Adrenal gland (tissue), 12 donors: ENCODE measurements around the gene OR5K4. TPM values are rescaled to one million over a fixed set of nuclear protein-coding genes. Genes with fewer than 3 reads are reported as not detected.

ENCODE experiments used
- DNase-seq, 7 donors: peaks; one replicate each; pipeline ENCODE4 v3.0.0-alpha.2; 2019 to 2020
- H3K27ac ChIP-seq, 5 donors: fragments of 200-600 bp; sonication (generic) in 4 of 5; 1 replicate in 3 of 5; 2 replicates in 2 of 5; pipeline versions ENCODE4 v1.5.1 to v1.8.0; 2016 to 2020; ENCODE audit warnings: mild to moderate bottlenecking in 1 of 5
- H3K27me3 ChIP-seq: fragments of 200-600 bp; 2 replicates; pipeline ENCODE4 v1.8.0; 2021
- H3K36me3 ChIP-seq, 2 donors: fragments of 200-600 bp; replicated peaks in 1 of 2; 1 replicate in 1 of 2; 2 replicates in 1 of 2; pipeline versions ENCODE4 v1.5.1 to v1.8.0; 2018 to 2022
- H3K4me1 ChIP-seq, 2 donors: fragments of 200-600 bp; replicated peaks in 1 of 2; 1 replicate in 1 of 2; 2 replicates in 1 of 2; pipeline versions ENCODE4 v1.5.1 to v1.8.0; 2018 to 2021
- H3K4me3 ChIP-seq, 4 donors: fragments of 200-600 bp; sonication (generic) in 3 of 4; one replicate each; pipeline ENCODE4 v1.5.1; 2016 to 2018
- H3K9me3 ChIP-seq, 3 donors: fragments of 200-600 bp; sonication (generic) in 1 of 3; replicated peaks in 1 of 3; 1 replicate in 2 of 3; 2 replicates in 1 of 3; pipeline versions ENCODE4 v1.5.1 to v1.8.0; 2016 to 2021
- POLR2A ChIP-seq, 2 donors: fragments of 450-650 bp; IDR thresholded peaks; one replicate each; pipeline ENCODE4 v1.6.1; 2017; ENCODE audit warnings: antibody characterized with exemption in 2 of 2, mild to moderate bottlenecking in 2 of 2, moderate library complexity in 1 of 2
- WGBS, 4 donors: extraction: QIAGEN DNeasy Blood & Tissue Kit in 2 of 4; methylation state at CpG; one replicate each; pipeline versions ENCODE4 v1.1.5 to v1.1.7; 2013 to 2017; 5-methylcytosine and 5-hydroxymethylcytosine counted together
- intact Hi-C, 2 donors: fragments of 100-400 bp; cut with DNase I; formaldehyde crosslinking; loops; one replicate each; pipeline versions ENCODE4 v1.14.1 to v1.15.0; 2022 to 2023
- polyA plus RNA-seq, 3 donors: library from polyadenylated mRNA; stranded (reverse); fragments of 200-250 nt in 2 of 3; fragments of 350-450 nt in 1 of 3; fragmentation: Illumina TruSeq in 1 of 3; extraction: RNeasy Lipid Tissue Mini Kit (QIAGEN cat#74804) in 1 of 3; gene quantifications; one replicate each; pipeline ENCODE4 v1.2.3, GENCODE V29; 2013 to 2014
- total RNA-seq, 9 donors: library from RNA; depleted of rRNA in 4 of 9; stranded (reverse); fragments of >200 nt in 4 of 9; fragments of 120-200 nt in 1 of 9; fragmentation: NEBNext Ultra II Directional in 1 of 9; extraction: Animal tissue kit (Norgen Biotek cat#: 25700) in 1 of 9; gene quantifications; one replicate each; pipeline versions ENCODE4 v1.1.0 to v1.2.4, GENCODE V29; 2013 to 2023
- TF ChIP-seq, protein P1 (sequence below), 6 experiments: fragments of 450-650 bp in 4 of 6; fragments of 200-600 bp in 2 of 6; sonication (generic) in 1 of 6; IDR thresholded peaks; 1 replicate in 5 of 6; 2 replicates in 1 of 6; pipeline versions ENCODE4 v1.5.1 to v1.8.0; 2016 to 2021; ENCODE audit warnings: antibody characterized with exemption in 6 of 6, mild to moderate bottlenecking in 2 of 6, moderate library complexity in 1 of 6
- donor health status: healthy with polysubstance abuse.
- donor health status: Bipolar disorder and iron deficiency.
- donor health status: DM: yes; HTN: yes; CAD: no.
- donor health status: DM: no; HTN: no; CAD: no.
- donor health status: DM: no; HTN: no; CAD: no.
- donor health status: DM: yes; HTN: yes; CAD: no.

OR5K4 gene
- total and polyA plus RNA-seq, 12 donors, result not detected

DNA sequence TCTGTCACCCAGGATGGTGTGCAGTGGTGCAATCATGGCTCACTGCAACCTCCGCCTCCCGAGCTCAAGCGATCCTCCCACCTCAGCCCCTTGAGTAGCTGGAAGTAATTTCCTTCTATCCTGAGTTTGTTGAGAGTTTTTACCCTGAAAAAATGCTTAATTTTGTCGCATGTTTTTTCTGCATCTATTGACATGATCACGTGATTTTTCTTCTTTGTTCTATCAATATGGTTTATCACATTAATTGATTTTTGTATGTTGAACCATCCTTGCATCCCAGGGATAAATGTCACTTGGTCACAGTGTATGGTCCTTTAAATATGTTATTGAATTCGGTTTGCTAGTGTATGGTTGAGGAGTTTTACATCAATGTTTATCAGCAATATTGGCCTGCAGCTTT, 11.9 kb upstream of the OR5K4 start:
- 76 to 82% (median 78%) methylated on average over 6 of the region's 6 CpGs for WGBS, 4 donors
- no peaks in the 10 kb centered on the region for H3K27me3 ChIP-seq
- DNase-seq, result no peak
- no peaks in the 10 kb centered on the region for H3K4me1 ChIP-seq
- TF ChIP-seq POLR2A (IDR thresholded peaks at IDR 0.05), result no peak
- TF ChIP-seq, protein P1, sequence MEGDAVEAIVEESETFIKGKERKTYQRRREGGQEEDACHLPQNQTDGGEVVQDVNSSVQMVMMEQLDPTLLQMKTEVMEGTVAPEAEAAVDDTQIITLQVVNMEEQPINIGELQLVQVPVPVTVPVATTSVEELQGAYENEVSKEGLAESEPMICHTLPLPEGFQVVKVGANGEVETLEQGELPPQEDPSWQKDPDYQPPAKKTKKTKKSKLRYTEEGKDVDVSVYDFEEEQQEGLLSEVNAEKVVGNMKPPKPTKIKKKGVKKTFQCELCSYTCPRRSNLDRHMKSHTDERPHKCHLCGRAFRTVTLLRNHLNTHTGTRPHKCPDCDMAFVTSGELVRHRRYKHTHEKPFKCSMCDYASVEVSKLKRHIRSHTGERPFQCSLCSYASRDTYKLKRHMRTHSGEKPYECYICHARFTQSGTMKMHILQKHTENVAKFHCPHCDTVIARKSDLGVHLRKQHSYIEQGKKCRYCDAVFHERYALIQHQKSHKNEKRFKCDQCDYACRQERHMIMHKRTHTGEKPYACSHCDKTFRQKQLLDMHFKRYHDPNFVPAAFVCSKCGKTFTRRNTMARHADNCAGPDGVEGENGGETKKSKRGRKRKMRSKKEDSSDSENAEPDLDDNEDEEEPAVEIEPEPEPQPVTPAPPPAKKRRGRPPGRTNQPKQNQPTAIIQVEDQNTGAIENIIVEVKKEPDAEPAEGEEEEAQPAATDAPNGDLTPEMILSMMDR (IDR thresholded peaks at IDR 0.05), result no peak
- H3K9me3 ChIP-seq, result no peaks in the 10 kb centered on the region
- intact Hi-C loops, result no loop called here
- H3K36me3 ChIP-seq, result no peaks in the 10 kb centered on the region
- no peak overlapping the region for H3K4me3 ChIP-seq
- H3K27ac ChIP-seq, result no peak overlapping the region

- no peak overlapping the region for H3K4me3 ChIP-seq
- H3K9me3 ChIP-seq, result no peaks in the 10 kb centered on the region
- intact Hi-C loops, result no loop called here
- H3K4me1 ChIP-seq, result no peaks in the 10 kb centered on the region
- 50 to 59% (median 55%) methylated on average over 13 of the region's 13 CpGs for WGBS, 4 donors
- no peak for TF ChIP-seq POLR2A (IDR thresholded peaks at IDR 0.05)
- TF ChIP-seq, protein P1 (IDR thresholded peaks at IDR 0.05), result peak; percentile 19 to 56 (median 32)
- no peak overlapping the region for H3K27ac ChIP-seq
- no peaks in the 10 kb centered on the region for H3K27me3 ChIP-seq
- no peaks in the 10 kb centered on the region for H3K36me3 ChIP-seq
- peak in 4 of 7 donors; percentile 28 to 53 (median 36) for DNase-seq
These were observed 9.8 kb upstream of the OR5K4 start for GRCh38 chr3:98343647-98344507.

- Histone ChIP-seq H3K27ac (no peak overlapping the region), H3K27me3 (no peaks in the 10 kb centered on the region), H3K36me3 (no peaks in the 10 kb centered on the region), H3K4me3 (no peak overlapping the region), H3K4me1 (no peaks in the 10 kb centered on the region), H3K9me3 (no peaks in the 10 kb centered on the region)
- 79 to 92% (median 85%) methylated on average over 3 of the region's 3 CpGs for WGBS, 4 donors
- no peak for TF ChIP-seq POLR2A (IDR thresholded peaks at IDR 0.05)
- TF ChIP-seq, protein P1 (IDR thresholded peaks at IDR 0.05), result no peak
- intact Hi-C loops, result no loop called here
- no peak for DNase-seq
These were observed 3.6 kb upstream of the OR5K4 start for GRCh38 chr3:98350082-98350481.

- Histone ChIP-seq H3K36me3 (no peaks in the 10 kb centered on the region), H3K27ac (no peak overlapping the region), H3K4me3 (no peak overlapping the region), H3K9me3 (peaks cover 0 to 6% (median 0%) of the 10 kb centered on the region in 3 donors), H3K4me1 (no peaks in the 10 kb centered on the region), H3K27me3 (no peaks in the 10 kb centered on the region)
- no peak for DNase-seq
- intact Hi-C loops, result no loop called here
- TF ChIP-seq POLR2A (IDR thresholded peaks at IDR 0.05), result no peak
- TF ChIP-seq, protein P1 (IDR thresholded peaks at IDR 0.05), result no peak
These were observed 5.6 kb downstream of the OR5K4 start for GRCh38 chr3:98359250-98359649.
